Measurements from ENCODE around the gene VWCE.
"Not testable (repeated sequence)": the region's sequence is repeated elsewhere in the genome, so short reads cannot be mapped to it uniquely, and the experiment has no call there.

Gene VWCE

DNA sequence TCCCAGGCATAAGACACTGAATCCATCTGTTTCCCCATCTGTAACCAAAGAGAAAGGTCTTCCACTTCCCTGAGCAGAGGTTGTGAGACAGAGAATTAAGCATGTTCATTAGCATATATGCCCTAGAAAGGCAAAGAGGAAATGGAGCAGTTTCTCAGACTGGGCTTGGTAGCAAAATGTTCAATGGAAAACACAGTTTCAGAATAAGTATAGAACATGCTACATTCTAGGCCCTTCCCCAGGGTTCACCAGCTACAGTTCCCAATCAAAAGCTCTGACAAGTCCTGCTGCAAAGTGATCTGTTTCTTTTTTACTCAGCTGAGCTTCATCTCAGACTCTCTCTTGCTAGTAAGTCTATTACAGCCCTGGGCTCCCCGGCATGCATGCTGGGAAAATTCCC is 42.8 kb downstream of the VWCE start:
- not testable (repeated sequence) for DNase-seq (ENCODE audit: low spot score)

DNA sequence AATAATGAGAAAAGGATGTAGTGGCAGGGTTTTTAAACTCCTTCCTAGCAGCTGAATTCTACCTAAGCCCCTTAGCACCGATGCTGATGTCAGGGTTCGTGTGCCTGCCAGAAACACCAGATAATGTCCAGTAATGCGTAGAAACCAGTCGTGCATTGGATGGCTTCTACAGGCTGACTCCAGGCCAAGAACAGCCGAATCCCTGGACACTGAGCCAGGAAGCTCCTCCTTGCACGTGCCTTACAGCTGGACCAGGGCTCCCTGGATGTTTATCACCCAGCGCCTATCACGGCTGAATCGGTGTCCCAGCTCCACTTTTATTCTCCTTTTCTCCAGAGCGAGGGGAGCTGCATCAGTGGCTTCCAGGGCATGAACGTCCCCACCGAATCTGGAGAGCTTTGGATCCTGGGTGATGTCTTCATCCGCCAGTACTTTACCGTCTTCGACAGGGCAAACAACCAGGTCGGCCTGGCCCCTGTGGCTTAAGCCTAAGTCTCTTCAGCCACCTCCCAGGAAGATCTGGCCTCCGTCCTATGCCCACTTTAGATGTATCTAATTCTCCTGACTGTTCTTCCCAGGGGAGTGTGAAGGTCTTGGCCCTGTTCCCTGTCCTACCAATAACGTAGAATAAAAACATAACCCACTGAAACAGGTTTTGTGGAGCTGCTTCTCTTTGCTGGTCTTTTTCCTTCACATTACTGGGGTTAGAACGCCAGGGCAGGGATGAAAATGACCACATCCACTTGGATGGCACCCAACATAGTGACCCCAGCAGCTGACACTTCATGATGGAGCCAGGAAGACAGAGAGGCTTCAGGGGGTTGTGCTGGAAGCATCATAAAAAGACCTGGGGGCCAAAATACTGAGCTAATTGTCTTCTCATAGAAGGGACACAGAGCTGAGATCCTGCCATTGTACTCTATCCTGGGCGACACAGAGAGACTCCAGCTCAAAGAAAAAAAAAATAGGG is 44.0 kb downstream of the VWCE start:
- not testable (repeated sequence) for DNase-seq (ENCODE audit: low spot score)

DNA sequence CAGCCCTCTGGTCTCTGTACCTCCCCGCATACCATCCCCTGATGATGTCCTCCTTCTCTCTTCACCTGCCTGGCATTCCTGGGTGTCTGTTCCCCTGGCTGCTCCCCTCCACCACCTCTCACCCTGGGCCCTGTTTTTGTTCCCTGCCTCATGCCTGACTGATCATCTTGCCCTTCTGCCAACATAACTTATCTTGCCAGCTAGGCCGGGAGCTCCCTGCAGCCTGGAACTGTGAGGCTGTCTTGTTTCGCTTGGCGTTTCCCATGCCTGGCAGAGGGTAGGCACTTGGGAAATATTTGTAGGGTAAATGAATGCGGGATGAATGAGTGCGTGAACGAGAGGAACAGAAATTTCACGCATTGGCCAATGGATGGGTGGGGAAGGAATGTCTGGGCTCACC is 45.9 kb downstream of the VWCE start:
- DNase-seq (ENCODE audit: low spot score): not testable (repeated sequence)

DNA sequence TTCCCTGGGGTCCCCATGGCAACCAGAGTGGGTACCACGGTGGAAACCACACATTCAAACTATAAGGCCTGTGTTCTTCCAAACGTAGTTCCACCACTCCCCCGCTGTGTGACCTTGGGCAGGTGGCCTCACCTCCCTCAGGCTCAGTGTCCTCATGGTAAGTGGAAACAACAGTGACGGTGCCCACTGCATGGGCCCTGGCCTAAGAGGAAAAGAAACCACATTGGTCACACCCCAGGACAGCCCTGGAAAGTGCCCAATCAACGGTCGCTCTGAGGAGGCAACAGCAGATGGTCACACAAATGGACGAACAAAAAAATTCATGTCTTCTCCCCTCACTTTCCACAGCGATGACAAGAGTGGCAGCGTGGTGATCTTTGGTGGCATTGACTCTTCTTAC is 47.0 kb downstream of the VWCE start:
- not testable (repeated sequence) for DNase-seq (ENCODE audit: low spot score)

DNA sequence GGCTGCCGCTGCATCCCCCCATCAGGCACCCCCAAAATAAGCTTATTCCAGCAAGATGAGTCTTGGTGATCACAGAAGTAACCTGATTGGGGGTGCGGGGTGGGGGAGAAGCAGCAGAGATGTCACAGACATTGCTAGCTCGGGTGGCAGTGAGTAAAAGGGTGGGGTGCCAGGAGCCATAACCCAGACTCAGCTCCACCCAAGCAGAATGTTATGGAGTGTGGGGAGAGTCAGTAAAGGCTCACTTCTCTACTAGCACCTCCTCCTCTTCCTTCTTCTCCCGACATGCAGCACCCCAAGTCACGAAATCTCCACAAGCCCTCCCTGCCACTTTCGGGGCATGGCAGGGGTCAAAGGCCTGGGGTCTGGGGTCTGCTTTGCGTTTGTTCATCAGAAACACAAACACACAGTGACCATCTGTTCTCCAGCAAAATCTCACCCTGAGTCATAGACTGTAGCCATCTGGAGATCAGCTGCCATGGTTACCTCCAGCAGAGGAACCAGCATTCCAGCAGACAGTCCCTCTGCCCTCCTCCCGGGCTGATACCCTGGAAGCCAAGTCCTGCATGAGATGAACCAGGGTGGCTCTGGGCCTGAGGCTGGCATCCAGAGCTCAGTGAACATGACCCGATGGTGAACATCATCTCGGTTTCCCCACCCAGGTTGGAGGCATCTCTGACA is 49.7 kb downstream of the VWCE start:
- not testable (repeated sequence) for DNase-seq (ENCODE audit: low spot score)

DNA sequence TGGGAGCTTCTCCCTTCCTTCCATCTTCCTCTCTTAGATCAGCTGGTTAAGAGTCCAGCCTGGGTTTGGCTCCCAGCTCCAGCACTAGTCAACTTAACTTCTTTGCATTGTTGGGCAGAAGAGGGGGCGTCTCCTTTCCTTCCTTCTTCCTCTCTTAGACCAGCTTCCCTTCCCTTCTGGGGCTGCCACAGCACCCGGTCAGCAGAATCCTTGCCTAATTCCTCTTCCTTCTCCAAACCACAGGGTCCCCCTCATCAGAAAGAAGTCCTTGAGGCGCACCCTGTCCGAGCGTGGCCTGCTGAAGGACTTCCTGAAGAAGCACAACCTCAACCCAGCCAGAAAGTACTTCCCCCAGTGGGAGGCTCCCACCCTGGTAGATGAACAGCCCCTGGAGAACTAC is 53.6 kb downstream of the VWCE start:
- not testable (repeated sequence) for DNase-seq (ENCODE audit: low spot score)

DNA sequence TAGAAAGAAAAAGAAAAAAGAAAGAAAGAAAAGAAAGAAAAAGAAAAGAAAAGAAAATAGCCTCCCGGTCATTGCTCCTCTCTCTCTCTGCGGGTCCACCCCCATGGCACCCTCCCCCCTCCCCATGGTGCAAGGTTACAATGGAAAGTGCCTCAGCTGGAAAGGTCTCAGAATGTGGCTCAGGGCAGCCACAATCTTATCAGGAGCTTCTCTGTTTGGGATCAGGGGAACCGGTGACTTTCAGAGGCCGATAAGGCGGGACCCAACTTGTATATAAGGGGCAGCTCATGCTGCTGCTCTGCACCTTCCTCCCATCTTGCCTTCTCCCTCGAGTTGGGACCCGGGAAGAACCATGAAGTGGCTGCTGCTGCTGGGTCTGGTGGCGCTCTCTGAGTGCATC is 54.2 kb downstream of the VWCE start, which contains the start of gene PGA5:
PGA5 (plus strand) TSS at position 301 of the 400 bp plus-strand sequence; CDS start at position 353, 52 bp downstream.
- not testable (repeated sequence) for DNase-seq (ENCODE audit: low spot score)

DNA sequence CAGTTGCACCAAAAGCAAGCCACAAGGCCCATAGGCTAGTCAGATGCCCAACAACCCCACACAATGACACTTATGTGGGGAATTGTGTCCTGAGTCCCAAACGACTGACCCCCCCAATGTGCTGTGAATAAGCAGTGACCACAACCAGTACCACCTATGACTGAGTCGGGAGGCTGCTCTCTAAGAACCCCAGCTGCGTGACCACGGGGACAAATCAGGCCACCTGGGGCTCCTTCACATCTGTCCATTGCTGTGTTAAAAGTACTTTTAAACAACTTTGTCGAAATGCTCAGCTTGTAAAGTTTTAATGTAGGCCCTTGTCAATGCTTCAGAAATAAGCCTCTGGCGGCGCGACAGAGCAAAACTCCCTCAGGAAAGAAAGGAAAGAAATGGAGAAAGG is 54.8 kb downstream of the VWCE start:
- not testable (repeated sequence) for DNase-seq (ENCODE audit: low spot score)

DNA sequence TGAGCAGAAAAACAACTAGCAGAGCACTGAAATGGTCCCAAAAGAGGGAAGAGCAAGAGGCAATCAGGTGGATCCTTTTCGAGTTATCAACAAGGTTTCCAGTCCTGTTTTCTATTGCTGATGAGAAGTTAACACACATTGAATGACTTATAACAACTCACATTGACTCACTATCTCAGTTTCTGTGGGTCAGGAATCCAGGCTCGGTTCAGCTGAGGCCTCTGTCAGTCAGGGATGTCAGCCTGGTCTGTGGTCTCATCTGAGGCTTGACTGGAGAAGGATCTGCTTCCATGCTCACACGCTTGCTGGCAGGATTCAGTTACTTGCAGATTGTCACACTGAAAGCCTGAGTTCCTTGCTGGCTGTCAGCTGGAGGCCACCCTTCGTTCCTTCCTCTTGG is 58.0 kb downstream of the VWCE start:
- DNase-seq (ENCODE audit: low spot score): not testable (repeated sequence)

DNA sequence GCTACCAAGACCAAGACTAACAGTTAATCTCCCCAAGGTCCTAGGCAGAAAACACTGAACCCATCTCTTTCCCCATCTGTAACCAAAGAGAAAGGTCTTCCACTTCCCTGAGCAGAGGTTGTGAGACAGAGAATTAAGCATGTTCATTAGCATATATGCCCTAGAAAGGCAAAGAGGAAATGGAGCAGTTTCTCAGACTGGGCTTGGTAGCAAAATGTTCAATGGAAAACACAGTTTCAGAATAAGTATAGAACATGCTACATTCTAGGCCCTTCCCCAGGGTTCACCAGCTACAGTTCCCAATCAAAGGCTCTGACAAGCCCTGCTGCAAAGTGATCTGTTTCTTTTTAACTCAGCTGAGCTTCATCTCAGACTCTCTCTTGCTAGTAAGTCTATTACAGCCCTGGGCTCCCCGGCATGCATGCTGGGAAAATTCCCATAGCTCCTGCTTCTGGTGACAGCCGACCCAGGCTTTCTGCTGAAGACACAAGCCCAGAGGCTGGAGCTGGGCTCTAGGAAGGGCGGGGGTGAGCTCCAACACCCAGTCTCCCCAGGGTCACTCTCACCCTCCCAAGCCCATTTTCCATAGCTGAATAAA is 62.5 kb downstream of the VWCE start:
- DNase-seq (ENCODE audit: low spot score): not testable (repeated sequence)

DNA sequence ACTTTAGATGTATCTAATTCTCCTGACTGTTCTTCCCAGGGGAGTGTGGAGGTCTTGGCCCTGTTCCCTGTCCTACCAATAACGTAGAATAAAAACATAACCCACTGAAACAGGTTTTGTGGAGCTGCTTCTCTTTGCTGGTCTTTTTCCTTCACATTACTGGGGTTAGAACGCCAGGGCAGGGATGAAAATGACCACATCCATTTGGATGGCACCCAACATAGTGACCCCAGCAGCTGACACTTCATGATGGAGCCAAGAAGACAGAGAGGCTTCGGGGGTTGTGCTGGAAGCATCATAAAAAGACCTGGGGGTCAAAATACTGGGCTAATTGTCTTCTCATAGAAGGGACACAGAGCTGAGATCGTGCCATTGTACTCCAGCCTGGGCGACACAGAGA is 63.5 kb downstream of the VWCE start:
- DNase-seq (ENCODE audit: low spot score): not testable (repeated sequence)

DNA sequence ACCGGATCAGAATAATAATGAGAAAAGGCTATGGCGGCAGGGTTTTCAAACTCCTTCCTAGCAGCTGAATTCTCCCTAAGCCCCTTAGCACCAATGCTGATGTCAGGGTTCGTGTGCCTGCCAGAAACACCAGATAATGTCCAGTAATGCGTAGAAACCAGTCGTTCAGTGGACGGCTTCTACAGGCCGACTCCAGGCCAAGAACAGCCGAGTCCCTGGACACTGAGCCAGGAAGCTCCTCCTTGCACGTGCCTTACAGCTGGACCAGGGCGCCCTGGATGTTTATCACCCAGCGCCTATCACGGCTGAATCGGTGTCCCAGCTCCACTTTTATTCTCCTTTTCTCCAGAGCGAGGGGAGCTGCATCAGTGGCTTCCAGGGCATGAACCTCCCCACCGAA is 64.1 kb downstream of the VWCE start:
- not testable (repeated sequence) for DNase-seq (ENCODE audit: low spot score)

DNA sequence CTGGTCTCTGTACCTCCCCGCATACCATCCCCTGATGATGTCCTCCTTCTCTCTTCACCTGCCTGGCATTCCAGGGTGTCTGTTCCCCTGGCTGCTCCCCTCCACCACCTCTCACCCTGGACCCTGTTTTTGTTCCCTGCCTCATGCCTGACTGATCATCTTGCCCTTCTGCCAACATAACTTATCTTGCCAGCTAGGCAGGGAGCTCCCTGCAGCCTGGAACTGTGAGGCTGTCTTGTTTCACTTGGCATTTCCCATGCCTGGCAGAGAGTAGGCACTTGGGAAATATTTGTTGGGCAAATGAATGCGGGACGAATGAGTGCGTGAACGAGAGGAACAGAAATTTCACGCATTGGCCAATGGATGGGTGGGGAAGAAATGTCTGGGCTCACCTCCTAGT is 65.7 kb downstream of the VWCE start:
- DNase-seq (ENCODE audit: low spot score): not testable (repeated sequence)

DNA sequence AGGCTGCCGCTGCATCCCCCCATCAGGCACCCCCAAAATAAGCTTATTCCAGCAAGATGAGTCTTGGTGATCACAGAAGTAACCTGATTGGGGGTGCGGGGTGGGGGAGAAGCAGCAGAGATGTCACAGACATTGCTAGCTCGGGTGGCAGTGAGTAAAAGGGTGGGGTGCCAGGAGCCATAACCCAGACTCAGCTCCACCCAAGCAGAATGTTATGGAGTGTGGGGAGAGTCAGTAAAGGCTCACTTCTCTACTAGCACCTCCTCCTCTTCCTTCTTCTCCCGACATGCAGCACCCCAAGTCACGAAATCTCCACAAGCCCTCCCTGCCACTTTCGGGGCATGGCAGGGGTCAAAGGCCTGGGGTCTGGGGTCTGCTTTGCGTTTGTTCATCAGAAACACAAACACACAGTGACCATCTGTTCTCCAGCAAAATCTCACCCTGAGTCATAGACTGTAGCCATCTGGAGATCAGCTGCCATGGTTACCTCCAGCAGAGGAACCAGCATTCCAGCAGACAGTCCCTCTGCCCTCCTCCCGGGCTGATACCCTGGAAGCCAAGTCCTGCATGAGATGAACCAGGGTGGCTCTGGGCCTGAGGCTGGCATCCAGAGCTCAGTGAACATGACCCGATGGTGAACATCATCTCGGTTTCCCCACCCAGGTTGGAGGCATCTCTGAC is 68.5 kb downstream of the VWCE start:
- not testable (repeated sequence) for DNase-seq (ENCODE audit: low spot score)

DNA sequence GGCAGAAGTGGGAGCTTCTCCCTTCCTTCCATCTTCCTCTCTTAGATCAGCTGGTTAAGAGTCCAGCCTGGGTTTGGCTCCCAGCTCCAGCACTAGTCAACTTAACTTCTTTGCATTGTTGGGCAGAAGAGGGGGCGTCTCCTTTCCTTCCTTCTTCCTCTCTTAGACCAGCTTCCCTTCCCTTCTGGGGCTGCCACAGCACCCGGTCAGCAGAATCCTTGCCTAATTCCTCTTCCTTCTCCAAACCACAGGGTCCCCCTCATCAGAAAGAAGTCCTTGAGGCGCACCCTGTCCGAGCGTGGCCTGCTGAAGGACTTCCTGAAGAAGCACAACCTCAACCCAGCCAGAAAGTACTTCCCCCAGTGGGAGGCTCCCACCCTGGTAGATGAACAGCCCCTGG is 72.4 kb downstream of the VWCE start:
- not testable (repeated sequence) for DNase-seq (ENCODE audit: low spot score)

DNA sequence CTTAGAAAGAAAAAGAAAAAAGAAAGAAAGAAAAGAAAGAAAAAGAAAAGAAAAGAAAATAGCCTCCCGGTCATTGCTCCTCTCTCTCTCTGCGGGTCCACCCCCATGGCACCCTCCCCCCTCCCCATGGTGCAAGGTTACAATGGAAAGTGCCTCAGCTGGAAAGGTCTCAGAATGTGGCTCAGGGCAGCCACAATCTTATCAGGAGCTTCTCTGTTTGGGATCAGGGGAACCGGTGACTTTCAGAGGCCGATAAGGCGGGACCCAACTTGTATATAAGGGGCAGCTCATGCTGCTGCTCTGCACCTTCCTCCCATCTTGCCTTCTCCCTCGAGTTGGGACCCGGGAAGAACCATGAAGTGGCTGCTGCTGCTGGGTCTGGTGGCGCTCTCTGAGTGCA is 73.1 kb downstream of the VWCE start, which contains the start of gene PGA4:
PGA4 (plus strand) TSS at position 301 of the 400 bp plus-strand sequence; CDS start at position 355, 54 bp downstream.
- DNase-seq (ENCODE audit: low spot score): not testable (repeated sequence)

DNA sequence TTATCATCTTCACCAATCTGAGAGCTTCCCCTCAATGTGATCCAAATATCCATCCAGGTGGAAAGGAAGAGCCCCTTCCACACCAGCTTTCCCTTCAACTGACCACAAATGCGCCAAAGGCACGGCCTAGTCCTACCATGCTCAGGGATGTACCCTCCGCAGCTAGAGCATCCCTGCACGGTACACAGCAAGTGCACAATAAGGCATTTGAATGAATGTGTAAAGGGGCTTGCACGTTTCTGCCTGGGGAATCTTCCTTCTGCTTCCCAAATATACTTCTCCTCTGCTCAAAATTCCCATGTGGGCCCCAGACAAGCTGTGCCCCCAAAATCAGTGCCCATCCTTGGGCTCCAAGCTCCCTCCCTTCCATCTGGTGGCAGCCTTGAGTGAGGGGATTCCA is 76.1 kb downstream of the VWCE start:
- not testable (repeated sequence) for DNase-seq (ENCODE audit: low spot score)

DNA sequence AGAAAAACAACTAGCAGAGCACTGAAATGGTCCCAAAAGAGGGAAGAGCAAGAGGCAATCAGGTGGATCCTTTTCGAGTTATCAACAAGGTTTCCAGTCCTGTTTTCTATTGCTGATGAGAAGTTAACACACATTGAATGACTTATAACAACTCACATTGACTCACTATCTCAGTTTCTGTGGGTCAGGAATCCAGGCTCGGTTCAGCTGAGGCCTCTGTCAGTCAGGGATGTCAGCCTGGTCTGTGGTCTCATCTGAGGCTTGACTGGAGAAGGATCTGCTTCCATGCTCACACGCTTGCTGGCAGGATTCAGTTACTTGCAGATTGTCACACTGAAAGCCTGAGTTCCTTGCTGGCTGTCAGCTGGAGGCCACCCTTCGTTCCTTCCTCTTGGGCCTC is 76.8 kb downstream of the VWCE start:
- DNase-seq (ENCODE audit: low spot score): not testable (repeated sequence)

DNA sequence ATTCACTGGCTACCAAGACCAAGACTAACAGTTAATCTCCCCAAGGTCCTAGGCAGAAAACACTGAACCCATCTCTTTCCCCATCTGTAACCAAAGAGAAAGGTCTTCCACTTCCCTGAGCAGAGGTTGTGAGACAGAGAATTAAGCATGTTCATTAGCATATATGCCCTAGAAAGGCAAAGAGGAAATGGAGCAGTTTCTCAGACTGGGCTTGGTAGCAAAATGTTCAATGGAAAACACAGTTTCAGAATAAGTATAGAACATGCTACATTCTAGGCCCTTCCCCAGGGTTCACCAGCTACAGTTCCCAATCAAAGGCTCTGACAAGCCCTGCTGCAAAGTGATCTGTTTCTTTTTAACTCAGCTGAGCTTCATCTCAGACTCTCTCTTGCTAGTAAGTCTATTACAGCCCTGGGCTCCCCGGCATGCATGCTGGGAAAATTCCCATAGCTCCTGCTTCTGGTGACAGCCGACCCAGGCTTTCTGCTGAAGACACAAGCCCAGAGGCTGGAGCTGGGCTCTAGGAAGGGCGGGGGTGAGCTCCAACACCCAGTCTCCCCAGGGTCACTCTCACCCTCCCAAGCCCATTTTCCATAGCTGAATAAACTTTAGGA is 81.3 kb downstream of the VWCE start:
- not testable (repeated sequence) for DNase-seq (ENCODE audit: low spot score)

DNA sequence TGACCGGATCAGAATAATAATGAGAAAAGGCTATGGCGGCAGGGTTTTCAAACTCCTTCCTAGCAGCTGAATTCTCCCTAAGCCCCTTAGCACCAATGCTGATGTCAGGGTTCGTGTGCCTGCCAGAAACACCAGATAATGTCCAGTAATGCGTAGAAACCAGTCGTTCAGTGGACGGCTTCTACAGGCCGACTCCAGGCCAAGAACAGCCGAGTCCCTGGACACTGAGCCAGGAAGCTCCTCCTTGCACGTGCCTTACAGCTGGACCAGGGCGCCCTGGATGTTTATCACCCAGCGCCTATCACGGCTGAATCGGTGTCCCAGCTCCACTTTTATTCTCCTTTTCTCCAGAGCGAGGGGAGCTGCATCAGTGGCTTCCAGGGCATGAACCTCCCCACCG is 82.9 kb downstream of the VWCE start:
- DNase-seq (ENCODE audit: low spot score): not testable (repeated sequence)

DNA sequence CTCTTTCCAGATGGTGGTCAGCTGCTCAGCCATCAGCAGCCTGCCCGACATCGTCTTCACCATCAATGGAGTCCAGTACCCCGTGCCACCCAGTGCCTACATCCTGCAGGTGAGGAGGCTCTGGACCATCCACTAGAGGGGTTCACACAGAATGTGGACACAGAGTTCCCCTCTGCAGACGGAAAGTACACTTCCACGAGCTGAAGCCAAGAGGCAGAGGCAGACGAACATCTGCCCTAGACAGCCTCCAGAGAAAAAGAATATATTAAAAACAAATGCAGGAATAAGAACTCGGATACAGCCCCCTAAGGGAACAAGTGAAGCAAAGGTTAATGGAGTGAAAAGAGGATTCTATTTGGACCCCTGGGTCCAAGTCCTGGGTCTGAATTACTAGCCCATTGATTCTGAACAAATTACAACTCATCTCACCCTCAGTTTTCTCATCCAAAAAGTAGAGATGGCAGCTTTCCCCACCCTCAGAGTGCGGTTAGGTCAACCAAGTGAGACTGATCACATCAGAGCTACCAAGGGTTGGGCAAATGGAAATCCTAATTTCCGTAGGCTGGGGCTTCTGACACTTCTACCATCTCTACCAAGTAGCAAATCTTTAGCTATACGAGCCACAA is 83.7 kb downstream of the VWCE start:
- DNase-seq (ENCODE audit: low spot score): not testable (repeated sequence)
